Cardiac muscle cell (in vitro differentiated cells and primary cell): ENCODE results near the gene ARPC2. TPM values are rescaled to one million over a fixed set of nuclear protein-coding genes. Genes with fewer than 3 reads are reported as not detected.

ENCODE experiments used
- DNase-seq, 2 donors: peaks; one replicate each; pipeline versions ENCODE4 v3.0.0 to v3.0.0-alpha.2; 2010 to 2017; ENCODE audit warnings: low read depth in 1 of 2, low spot score in 1 of 2
- H3K27ac ChIP-seq: fragments of 200-600 bp; sonication (generic); 2 replicates; pipeline ENCODE4 v1.5.1; 2016
- H3K27me3 ChIP-seq: fragments of 200-600 bp; sonication (generic); 2 replicates; pipeline ENCODE4 v1.6.0; 2016; ENCODE audit warnings: control low read depth
- H3K36me3 ChIP-seq: fragments of 200-600 bp; sonication (generic); 2 replicates; pipeline ENCODE4 v1.5.1; 2016; ENCODE audit warnings: control low read depth
- H3K4me1 ChIP-seq: fragments of 200-600 bp; sonication (generic); 2 replicates; pipeline ENCODE4 v1.8.1; 2017; ENCODE audit warnings: low read depth, mild to moderate bottlenecking, mixed run types
- H3K4me3 ChIP-seq: fragments of 200-600 bp; sonication (generic); 2 replicates; pipeline ENCODE4 v1.5.1; 2016; ENCODE audit warnings: mild to moderate bottlenecking
- H3K9me3 ChIP-seq: fragments of 200-600 bp; sonication (generic); 2 replicates; pipeline ENCODE4 v1.5.1; 2017; ENCODE audit warnings: low read depth, mild to moderate bottlenecking, control low read depth
- CTCF ChIP-seq: IDR thresholded peaks from 2 replicates; pipeline ENCODE4 v1.5.1; 2012; ENCODE audit warnings: low read depth, mild to moderate bottlenecking, low read length
- polyA plus RNA-seq: library from polyadenylated mRNA; unstranded; fragments of >200 nt; fragmentation: Nextera tagmentation; extraction: Ambion mirVana; gene quantifications from 2 replicates; pipeline ENCODE4 v1.2.1, GENCODE V29; 2016
- total RNA-seq: library from RNA; depleted of rRNA; stranded (reverse); fragments of >200 nt; gene quantifications from 2 replicates; pipeline ENCODE4 v1.2.3, GENCODE V29; 2016

ARPC2 gene
- total and polyA plus RNA-seq, 2 experiments from 2014 or later, result 223 to 442 TPM

- H3K9me3 ChIP-seq, result no peaks in the 10 kb centered on the region
- H3K4me1 ChIP-seq, result peaks cover 31% of the 10 kb centered on the region
- DNase-seq, result no peak
- H3K27me3 ChIP-seq, result no peaks in the 10 kb centered on the region
- H3K27ac ChIP-seq, result peak overlapping the region; percentile 93
- H3K36me3 ChIP-seq, result peaks cover 12% of the 10 kb centered on the region
- H3K4me3 ChIP-seq, result no peak overlapping the region
- TF ChIP-seq CTCF, result no peak
Observed at GRCh38 chr2:218260166-218260565, 43.2 kb downstream of the ARPC2 start.

GRCh38 chr2:218260742-218261422 lies 43.9 kb downstream of the ARPC2 start, which contains the start of gene GPBAR1:
Gene GPBAR1 (plus strand): TSS chr2:218261015. CDS start chr2:218262725, 1,710 bp downstream.
- peak within 1 kb of the TSS; percentile 93 for H3K27ac ChIP-seq
- H3K36me3 ChIP-seq, result peaks cover 12% of the 10 kb centered on the region
- DNase-seq, result peak in 1 of 2 donors; percentile 81
- no peaks in the 10 kb centered on the region for H3K27me3 ChIP-seq
- no peak for TF ChIP-seq CTCF
- H3K4me1 ChIP-seq, result peaks cover 31% of the 10 kb centered on the region
- no peaks in the 10 kb centered on the region for H3K9me3 ChIP-seq
- H3K4me3 ChIP-seq, result no peak within 1 kb of the TSS

- no peak overlapping the region for H3K4me3 ChIP-seq
- H3K4me1 ChIP-seq, result peaks cover 31% of the 10 kb centered on the region
- DNase-seq, result no peak
- H3K9me3 ChIP-seq, result no peaks in the 10 kb centered on the region
- H3K27ac ChIP-seq, result peak overlapping the region; percentile 93
- peaks cover 19% of the 10 kb centered on the region for H3K36me3 ChIP-seq
- TF ChIP-seq CTCF, result no peak
- H3K27me3 ChIP-seq, result no peaks in the 10 kb centered on the region
Observed at GRCh38 chr2:218261423-218262236, 44.6 kb downstream of the ARPC2 start.

- Histone ChIP-seq H3K27me3 (no peaks in the 10 kb centered on the region), H3K4me3 (no peak overlapping the region), H3K36me3 (peaks cover 22% of the 10 kb centered on the region), H3K9me3 (no peaks in the 10 kb centered on the region), H3K4me1 (peaks cover 31% of the 10 kb centered on the region), H3K27ac (peak overlapping the region; percentile 93)
- DNase-seq, result no peak
- TF ChIP-seq CTCF, result no peak
Observed at GRCh38 chr2:218262237-218262600, 45.2 kb downstream of the ARPC2 start.

- Histone ChIP-seq H3K36me3 (peaks cover 28% of the 10 kb centered on the region), H3K27me3 (no peaks in the 10 kb centered on the region), H3K4me3 (no peak overlapping the region), H3K27ac (no peak overlapping the region), H3K4me1 (peaks cover 31% of the 10 kb centered on the region), H3K9me3 (no peaks in the 10 kb centered on the region)
- DNase-seq, result no peak
- TF ChIP-seq CTCF, result no peak
Observed at GRCh38 chr2:218262631-218263586, 45.9 kb downstream of the ARPC2 start.
